Coronary artery (tissue), 2 donors: ENCODE results near the gene LRRC45.

Experiments used
- DNase-seq: peaks from one replicate; pipeline ENCODE4 v3.0.0-alpha.2; 2017; ENCODE audit warnings: low spot score
- H3K27ac ChIP-seq, 2 donors: fragments of 200-600 bp; sonication (generic); one replicate each; pipeline ENCODE4 v1.5.1; 2016 to 2019
- H3K4me3 ChIP-seq: fragments of 200-600 bp; sonication (generic); 2 replicates; pipeline ENCODE4 v1.5.1; 2016; ENCODE audit warnings: mild to moderate bottlenecking, moderate library complexity
- TF ChIP-seq, protein P1 (sequence below): fragments of 200-600 bp; sonication (generic); IDR thresholded peaks from one replicate; pipeline ENCODE4 v1.5.1; 2019; ENCODE audit warnings: antibody characterized with exemption

LRRC45 gene

DNA sequence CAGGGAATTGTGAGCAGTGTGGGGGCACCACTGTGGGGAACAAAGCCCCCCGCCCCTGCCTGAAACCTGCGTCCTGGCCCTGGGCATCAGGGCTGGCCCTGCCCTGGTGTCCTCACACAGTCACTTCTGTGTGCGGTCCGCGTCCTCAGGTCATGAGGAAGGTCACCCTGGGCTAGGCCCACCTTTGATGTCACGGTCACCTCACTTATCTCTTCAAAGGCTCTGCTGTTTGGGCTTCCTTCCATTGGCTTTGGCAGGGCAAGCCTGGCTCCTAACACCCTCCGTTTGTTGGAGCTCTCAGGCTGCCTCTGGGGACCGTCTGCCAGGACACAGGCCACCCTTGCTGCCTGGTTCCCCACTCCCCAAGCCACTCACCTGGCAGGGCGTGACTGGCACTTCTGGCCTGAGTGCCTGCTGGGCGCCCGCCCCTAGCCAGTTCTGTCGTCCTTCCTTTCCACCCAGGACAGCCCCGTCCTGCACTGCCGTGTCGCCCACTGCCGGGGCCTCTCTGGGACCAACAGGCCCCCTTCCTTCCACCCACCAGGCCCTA lies 9.3 kb upstream of the LRRC45 start:
- peak overlapping the region in 1 of 2 donors; percentile 45 for H3K27ac ChIP-seq
- TF ChIP-seq, protein P1, sequence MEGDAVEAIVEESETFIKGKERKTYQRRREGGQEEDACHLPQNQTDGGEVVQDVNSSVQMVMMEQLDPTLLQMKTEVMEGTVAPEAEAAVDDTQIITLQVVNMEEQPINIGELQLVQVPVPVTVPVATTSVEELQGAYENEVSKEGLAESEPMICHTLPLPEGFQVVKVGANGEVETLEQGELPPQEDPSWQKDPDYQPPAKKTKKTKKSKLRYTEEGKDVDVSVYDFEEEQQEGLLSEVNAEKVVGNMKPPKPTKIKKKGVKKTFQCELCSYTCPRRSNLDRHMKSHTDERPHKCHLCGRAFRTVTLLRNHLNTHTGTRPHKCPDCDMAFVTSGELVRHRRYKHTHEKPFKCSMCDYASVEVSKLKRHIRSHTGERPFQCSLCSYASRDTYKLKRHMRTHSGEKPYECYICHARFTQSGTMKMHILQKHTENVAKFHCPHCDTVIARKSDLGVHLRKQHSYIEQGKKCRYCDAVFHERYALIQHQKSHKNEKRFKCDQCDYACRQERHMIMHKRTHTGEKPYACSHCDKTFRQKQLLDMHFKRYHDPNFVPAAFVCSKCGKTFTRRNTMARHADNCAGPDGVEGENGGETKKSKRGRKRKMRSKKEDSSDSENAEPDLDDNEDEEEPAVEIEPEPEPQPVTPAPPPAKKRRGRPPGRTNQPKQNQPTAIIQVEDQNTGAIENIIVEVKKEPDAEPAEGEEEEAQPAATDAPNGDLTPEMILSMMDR = no peak
- no peak for DNase-seq
- no peak overlapping the region for H3K4me3 ChIP-seq

DNA sequence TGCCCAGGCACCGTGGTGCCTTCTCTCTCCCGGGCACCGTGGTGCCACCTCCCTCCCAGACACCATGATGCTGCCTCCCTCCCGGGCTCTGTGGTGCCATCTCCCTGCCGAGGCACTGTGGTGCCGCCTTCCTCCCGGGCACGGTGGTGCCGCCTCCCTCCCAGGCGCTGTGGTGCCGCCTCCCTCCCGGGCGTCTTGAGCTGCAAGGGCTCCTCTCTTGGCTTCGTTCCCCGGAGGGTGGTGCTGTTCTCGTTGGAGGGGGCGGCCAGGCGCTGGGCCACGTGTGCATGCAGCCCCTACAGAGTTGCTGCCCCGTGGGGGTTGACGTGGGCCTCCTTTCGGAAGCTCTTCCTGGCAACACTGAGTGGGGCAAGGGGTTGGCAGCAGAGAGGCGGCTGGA lies 8.7 kb upstream of the LRRC45 start:
- Histone ChIP-seq H3K4me3 (no peak overlapping the region), H3K27ac (no peak overlapping the region)
- no peak for DNase-seq
- TF ChIP-seq, protein P1 = no peak

DNA sequence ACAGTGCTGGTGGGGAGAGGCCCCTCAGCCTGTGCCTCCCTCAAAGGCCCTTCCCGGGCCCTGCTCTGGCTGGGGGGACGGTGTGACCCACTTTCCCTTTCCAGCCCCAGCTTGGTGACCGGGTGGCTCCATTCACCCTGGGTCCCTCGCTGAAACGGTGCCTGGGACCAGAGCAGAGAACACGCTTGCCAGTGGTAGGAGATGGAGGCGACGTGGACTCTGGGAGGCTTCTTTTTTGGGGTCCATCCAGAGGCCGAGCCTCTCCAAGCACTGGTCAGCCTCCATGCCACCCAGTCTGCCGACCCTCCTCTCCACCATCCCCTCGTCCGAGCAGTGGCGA lies 8.2 kb upstream of the LRRC45 start:
- no peak for DNase-seq
- no peak overlapping the region for H3K27ac ChIP-seq
- TF ChIP-seq, protein P1 = no peak
- H3K4me3 ChIP-seq = no peak overlapping the region

DNA sequence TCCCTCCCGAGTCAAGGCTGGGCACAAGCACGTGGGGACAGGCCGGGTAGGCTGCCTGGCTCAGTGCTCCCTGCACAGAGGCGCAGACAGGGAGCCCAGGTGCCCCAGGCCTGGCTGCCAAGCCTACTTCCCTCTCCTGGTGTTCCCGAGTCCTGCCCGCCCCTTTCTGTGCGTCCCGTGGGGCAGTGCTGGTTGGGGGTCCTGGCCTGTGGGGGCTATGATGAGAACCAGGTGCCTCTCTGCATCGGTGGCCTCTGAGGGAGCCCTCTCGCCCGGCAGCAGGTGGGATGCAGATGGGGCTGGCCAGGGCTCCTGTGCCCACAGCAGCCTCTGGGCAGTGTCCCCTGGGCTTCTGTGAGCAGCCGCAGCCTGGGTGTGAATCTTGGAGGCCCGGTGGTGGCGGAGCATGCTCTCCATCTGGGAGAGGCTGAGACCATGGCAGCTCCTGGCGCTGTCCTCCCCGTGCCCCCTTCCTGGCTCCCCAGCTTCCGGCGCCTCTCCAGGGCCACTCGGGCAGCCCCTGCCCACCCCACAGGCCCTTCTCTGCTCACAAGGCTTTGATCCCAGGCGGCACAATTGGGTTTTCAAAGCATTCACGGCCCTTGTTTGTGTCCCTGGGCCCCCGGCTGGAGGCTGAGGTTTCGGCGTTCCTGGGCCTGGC lies 7.7 kb upstream of the LRRC45 start:
- H3K4me3 ChIP-seq = no peak overlapping the region
- TF ChIP-seq, protein P1 = no peak
- DNase-seq = no peak
- H3K27ac ChIP-seq = no peak overlapping the region

DNA sequence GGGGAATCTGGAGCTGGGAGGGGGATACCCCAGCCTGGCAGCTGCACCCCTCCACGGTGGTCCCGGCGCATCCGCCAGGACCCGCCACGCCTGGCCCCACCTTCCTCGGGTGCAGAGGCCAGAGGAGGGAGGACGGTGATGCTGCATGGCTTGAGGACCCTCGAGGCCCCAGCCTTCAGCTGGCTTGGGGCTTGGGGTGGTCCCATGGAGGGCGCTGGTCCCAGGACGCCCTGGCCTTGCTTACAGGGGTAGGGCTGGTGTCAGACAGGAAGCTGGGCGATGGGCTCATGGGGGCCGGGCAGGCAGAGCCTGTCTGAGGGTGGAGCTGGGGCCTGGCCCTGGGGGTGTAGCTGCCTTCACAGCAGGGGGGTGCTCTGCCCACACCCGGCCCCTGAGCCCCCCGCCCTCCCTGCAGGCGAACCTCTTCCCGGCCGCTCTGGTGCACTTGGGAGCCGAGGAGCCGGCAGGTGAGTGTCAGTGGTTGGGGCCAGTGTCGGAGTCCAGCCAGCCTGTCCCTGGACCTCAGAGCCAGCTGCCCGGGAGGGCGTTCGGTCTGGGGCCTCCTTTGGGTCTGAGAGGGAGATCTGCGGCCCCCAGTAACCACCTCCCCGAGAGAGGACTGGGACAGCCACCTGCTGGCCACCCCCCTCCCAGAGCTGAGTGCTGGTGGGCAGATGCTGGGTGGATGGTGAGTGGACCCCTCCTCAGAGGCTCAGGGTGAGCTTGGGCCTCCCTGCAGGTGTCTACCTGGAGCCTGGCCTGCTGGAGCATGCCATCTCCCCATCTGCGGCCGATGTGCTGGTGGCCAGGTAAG lies 6.8 kb upstream of the LRRC45 start:
- Histone ChIP-seq H3K4me3 (no peak overlapping the region), H3K27ac (no peak overlapping the region)
- no peak for DNase-seq
- TF ChIP-seq, protein P1 = no peak

DNA sequence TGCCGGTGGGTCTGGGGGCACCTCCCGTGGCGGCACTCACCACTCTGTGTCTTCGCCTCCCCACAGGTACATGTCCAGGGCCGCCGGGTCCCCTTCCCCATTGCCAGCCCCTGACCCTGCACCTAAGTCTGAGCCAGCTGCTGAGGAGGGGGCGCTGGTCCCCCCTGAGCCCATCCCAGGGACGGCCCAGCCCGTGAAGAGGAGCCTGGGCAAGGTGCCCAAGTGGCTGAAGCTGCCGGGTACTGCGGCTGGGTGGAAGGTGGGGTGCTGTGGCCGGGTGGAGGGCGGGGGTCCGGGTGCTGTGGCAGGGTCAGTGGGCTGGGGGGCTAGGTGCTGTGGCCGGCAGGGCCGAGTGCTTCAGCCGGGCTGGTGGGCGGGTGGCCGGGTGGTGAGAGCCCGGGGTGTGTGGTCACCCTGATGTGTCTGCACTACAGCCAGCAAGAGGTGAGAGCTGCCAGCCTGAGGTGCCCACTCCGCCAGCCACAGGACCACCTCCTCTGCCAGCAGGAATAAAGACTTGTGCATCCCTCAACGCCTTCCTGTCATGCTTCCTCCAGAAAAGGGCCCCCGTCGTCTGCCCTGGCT lies 6.1 kb upstream of the LRRC45 start:
- no peak overlapping the region for H3K27ac ChIP-seq
- H3K4me3 ChIP-seq = no peak overlapping the region
- TF ChIP-seq, protein P1 = no peak
- no peak for DNase-seq
